Large intestine (tissue), 3 donors: ENCODE results near the gene POLE4. TPM values are rescaled to one million over a fixed set of nuclear protein-coding genes. Genes with fewer than 3 reads are reported as not detected.

Experiments used
- DNase-seq, 2 donors: peaks; one replicate each; pipeline versions ENCODE4 v3.0.0 to v3.0.0-alpha.2; 2013
- H3K27ac ChIP-seq: one replicate; pipeline ENCODE4 v1.5.1; 2013; ENCODE audit warnings: low read length
- H3K27me3 ChIP-seq: 2 replicates; pipeline ENCODE4 v1.6.1; 2013; ENCODE audit warnings: low read length; ENCODE audit not compliant: control insufficient read depth, insufficient read depth
- H3K36me3 ChIP-seq: 2 replicates; pipeline ENCODE4 v1.6.1; 2013; ENCODE audit warnings: low read length; ENCODE audit not compliant: control insufficient read depth, insufficient read depth
- H3K4me1 ChIP-seq: one replicate; pipeline ENCODE4 v1.6.1; 2013; ENCODE audit warnings: low read length; ENCODE audit not compliant: control insufficient read depth, insufficient read depth
- H3K4me3 ChIP-seq: one replicate; pipeline ENCODE4 v1.5.1; 2013; ENCODE audit warnings: low read length
- H3K9me3 ChIP-seq: one replicate; pipeline ENCODE4 v1.6.1; 2013; ENCODE audit warnings: mild to moderate bottlenecking, low read depth, low read length, moderate library complexity; ENCODE audit not compliant: control insufficient read depth
- WGBS: methylation state at CpG from one replicate; pipeline ENCODE4 v1.1.5; 2013; ENCODE audit warnings: low lambda C conversion rate; ENCODE audit not compliant: insufficient coverage; 5-methylcytosine and 5-hydroxymethylcytosine counted together
- polyA plus RNA-seq: library from polyadenylated mRNA; unstranded; fragments of 120-200 nt; gene quantifications from one replicate; pipeline ENCODE4 v1.2.1, GENCODE V29; 2013

Gene POLE4
- polyA plus RNA-seq, 1 donor: 70.7 TPM

- Histone ChIP-seq H3K27ac (peak overlapping the region; percentile 42), H3K36me3 (no peaks in the 10 kb centered on the region), H3K27me3 (no peaks in the 10 kb centered on the region), H3K9me3 (peaks cover 2% of the 10 kb centered on the region), H3K4me3 (no peak overlapping the region), H3K4me1 (peaks cover 12% of the 10 kb centered on the region)
- peak; percentile 73 to 93 for DNase-seq
- 30% methylated on average over 3 of the region's 7 CpGs for WGBS
Measured at GRCh38 chr2:74939919-74940812, 18.3 kb upstream of the POLE4 start.

GRCh38 chr2:74941284-74941683, 17.2 kb upstream of the POLE4 start:
- Histone ChIP-seq H3K4me3 (no peak overlapping the region), H3K36me3 (no peaks in the 10 kb centered on the region), H3K4me1 (peaks cover 12% of the 10 kb centered on the region), H3K27me3 (no peaks in the 10 kb centered on the region), H3K27ac (no peak overlapping the region), H3K9me3 (peaks cover 2% of the 10 kb centered on the region)
- 60% methylated on average over 1 of the region's 3 CpGs for WGBS
- no peak for DNase-seq

DNA sequence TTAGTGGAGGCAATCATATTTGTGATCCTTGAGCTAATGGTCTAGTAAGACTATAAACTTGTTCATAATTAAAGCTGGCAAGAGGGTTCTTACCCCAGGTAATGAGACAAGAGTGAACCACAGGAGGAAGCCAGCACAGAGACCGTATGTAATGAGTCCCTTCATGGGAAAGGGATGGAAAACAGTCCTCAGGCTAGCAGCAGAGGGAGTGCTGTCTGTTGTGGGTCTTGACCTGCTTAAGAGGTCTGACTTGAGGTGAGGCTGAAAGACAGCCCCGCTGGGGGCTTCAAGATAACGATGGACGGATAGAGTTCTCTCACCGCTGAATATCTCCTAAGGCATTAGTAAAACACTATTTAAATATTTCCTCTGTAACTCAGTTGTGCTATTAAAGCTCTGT, 16.2 kb upstream of the POLE4 start:
- Histone ChIP-seq H3K27ac (no peak overlapping the region), H3K36me3 (no peaks in the 10 kb centered on the region), H3K4me1 (peaks cover 12% of the 10 kb centered on the region), H3K27me3 (no peaks in the 10 kb centered on the region), H3K9me3 (peaks cover 2% of the 10 kb centered on the region), H3K4me3 (no peak overlapping the region)
- WGBS: no CpG with 5 or more reads among the region's 5 CpGs
- DNase-seq: no peak

GRCh38 chr2:74944987-74945787, 13.3 kb upstream of the POLE4 start:
- H3K27me3 ChIP-seq: no peaks in the 10 kb centered on the region
- DNase-seq: no peak
- peaks cover 3% of the 10 kb centered on the region for H3K36me3 ChIP-seq
- no CpG with 5 or more reads among the region's 4 CpGs for WGBS
- H3K27ac ChIP-seq: no peak overlapping the region
- H3K4me3 ChIP-seq: no peak overlapping the region
- H3K9me3 ChIP-seq: peaks cover 8% of the 10 kb centered on the region
- H3K4me1 ChIP-seq: peaks cover 7% of the 10 kb centered on the region

DNA sequence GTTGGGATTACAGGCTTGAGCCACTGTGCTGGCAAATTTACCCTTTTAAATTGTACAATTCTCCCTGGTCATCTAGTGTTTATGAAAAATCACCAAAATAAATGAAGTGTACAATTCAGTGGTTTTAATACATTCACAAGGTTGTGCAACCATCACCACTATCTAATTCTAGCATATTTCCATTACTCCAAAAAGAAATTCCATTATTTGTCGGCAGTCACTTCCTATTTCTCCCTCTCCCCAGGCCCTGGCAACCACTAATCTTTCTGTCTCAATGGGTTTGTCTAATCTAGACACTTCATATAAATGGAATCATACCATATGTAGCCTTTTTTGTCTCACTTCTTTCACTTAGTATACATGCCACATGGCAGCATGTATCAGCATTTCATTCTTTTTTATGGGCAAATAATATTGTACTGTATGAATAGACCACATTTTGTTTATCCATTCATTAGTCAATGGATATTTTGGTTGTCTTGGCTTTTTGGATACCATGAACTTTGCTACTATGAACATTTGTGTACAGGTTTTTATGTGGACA, 12.6 kb upstream of the POLE4 start:
- no CpG with 5 or more reads among the region's 1 CpG for WGBS
- H3K9me3 ChIP-seq: peaks cover 14% of the 10 kb centered on the region
- peaks cover under 1% of the 10 kb centered on the region for H3K4me1 ChIP-seq
- H3K27me3 ChIP-seq: no peaks in the 10 kb centered on the region
- DNase-seq: no peak
- H3K27ac ChIP-seq: no peak overlapping the region
- H3K36me3 ChIP-seq: peaks cover 3% of the 10 kb centered on the region
- H3K4me3 ChIP-seq: no peak overlapping the region

- Histone ChIP-seq H3K9me3 (peaks cover 18% of the 10 kb centered on the region), H3K36me3 (peaks cover 4% of the 10 kb centered on the region), H3K4me3 (no peak overlapping the region), H3K27me3 (no peaks in the 10 kb centered on the region), H3K4me1 (no peaks in the 10 kb centered on the region), H3K27ac (no peak overlapping the region)
- WGBS: no CpG with 5 or more reads among the region's 4 CpGs
- no peak for DNase-seq
Measured at GRCh38 chr2:74947703-74948102, 10.7 kb upstream of the POLE4 start.

DNA sequence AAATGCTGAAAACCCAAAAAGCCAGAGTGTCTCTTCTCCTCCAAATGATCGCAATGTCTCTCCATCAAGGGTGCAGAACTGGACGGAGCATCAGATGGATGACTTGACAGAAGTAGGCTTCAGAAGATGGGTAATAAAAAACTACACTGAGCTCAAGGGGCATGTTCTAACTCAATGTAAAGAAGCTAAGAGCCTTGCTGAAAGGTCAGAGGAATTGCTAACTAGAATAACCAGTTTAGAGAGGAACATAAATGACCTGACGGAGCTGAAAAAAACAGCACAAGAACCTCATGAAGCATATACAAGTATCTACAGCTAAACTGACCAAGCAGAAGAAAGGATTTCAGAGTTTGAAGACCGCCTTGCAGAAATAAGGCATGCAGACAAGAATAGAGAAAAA, 9.7 kb upstream of the POLE4 start:
- peak overlapping the region; percentile 52 for H3K27ac ChIP-seq

DNA sequence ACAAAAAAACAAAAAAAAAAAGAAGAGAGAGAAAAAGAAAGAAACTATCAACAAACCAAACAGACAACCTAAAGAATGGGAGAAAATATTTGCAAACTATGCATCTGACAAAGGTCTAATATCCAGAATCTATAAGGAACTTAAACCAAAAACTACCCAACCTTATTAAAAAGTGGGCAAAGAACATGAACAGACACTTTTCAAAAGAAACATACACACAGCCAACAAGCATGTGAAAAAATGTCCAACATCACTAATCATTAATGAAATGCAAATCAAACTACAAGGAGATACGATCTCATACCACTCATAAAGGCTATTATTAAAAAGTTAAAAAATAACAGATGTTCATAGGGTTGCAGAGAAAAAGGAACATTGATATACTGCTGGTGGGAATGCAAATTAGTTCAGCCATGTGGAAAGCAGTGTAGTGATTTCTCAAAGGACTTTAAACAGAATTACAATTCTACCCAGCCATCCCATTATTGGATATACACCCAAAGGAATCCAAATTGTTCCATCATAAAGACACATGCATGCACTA, 7.2 kb upstream of the POLE4 start:
- Histone ChIP-seq H3K4me1 (no peaks in the 10 kb centered on the region), H3K27me3 (no peaks in the 10 kb centered on the region), H3K27ac (no peak overlapping the region), H3K36me3 (peaks cover 9% of the 10 kb centered on the region), H3K9me3 (peaks cover 19% of the 10 kb centered on the region), H3K4me3 (no peak overlapping the region)
- no CpG with 5 or more reads among the region's 1 CpG for WGBS
- no peak for DNase-seq

More for the DNA sequence above, 9.7 kb upstream of the POLE4 start:
- 29% methylated on average over 1 of the region's 4 CpGs for WGBS
- no peak overlapping the region for H3K4me3 ChIP-seq
- DNase-seq: peak; percentile 35 to 83
- no peaks in the 10 kb centered on the region for H3K4me1 ChIP-seq
- H3K9me3 ChIP-seq: peaks cover 19% of the 10 kb centered on the region
- H3K36me3 ChIP-seq: peaks cover 8% of the 10 kb centered on the region
- H3K27me3 ChIP-seq: no peaks in the 10 kb centered on the region

- no peaks in the 10 kb centered on the region for H3K27me3 ChIP-seq
- H3K4me1 ChIP-seq: no peaks in the 10 kb centered on the region
- no peak overlapping the region for H3K27ac ChIP-seq
- 93% methylated on average over 3 of the region's 8 CpGs for WGBS
- H3K9me3 ChIP-seq: peaks cover 19% of the 10 kb centered on the region
- DNase-seq: no peak
- H3K36me3 ChIP-seq: peaks cover 9% of the 10 kb centered on the region
- H3K4me3 ChIP-seq: no peak overlapping the region
Measured at GRCh38 chr2:74952575-74952974, 5.9 kb upstream of the POLE4 start.
